GM12878 (cell line): ENCODE results near the gene PGAP6. TPM values are rescaled to one million over a fixed set of nuclear protein-coding genes. Genes with fewer than 3 reads are reported as not detected.

Experiments used
- ATAC-seq: fragments of 200-7000 bp; cut with Tn5 transposase; 3 replicates; pipeline ENCODE4 v1.9.1; 2020; ENCODE audit warnings: mild to moderate bottlenecking, moderate library complexity
- BruUV-seq: library from RNA; stranded (reverse); fragments of 400-500 nt; replicated peaks from 2 replicates; lab custom pipeline; 2021; lab: Mats Ljungman, UMichigan
- CTCF ChIA-PET: fragments of 300-600 bp; sonication (Branson Sonifier 250); formaldehyde crosslinking; extraction: SDS; loops from one replicate; lab custom pipeline; 2021; ENCODE audit warnings: inconsistent platforms; lab: Yijun Ruan, JAX
- POLR2A ChIA-PET: fragments of 350-600 bp; formaldehyde crosslinking; extraction: SDS; loops from one replicate; lab custom pipeline; 2021; ENCODE audit warnings: inconsistent platforms; lab: Charles Lee
- RAD21 ChIA-PET: fragments of 300-600 bp; sonication (Branson Sonifier 250); formaldehyde crosslinking; loops from one replicate; lab custom pipeline; 2023; ENCODE audit warnings: antibody characterized with exemption; ENCODE audit not compliant: unreplicated experiment; lab: Charles Lee
- SMC1A ChIA-PET: fragments of 300-600 bp; sonication (Branson Sonifier 250); formaldehyde crosslinking; loops from one replicate; lab custom pipeline; 2023; ENCODE audit not compliant: unreplicated experiment, uncharacterized antibody; lab: Charles Lee
- DNase-seq: peaks from one replicate; pipeline ENCODE4 v3.0.0-alpha.2; 2011; ENCODE audit warnings: low read depth, low spot score
- FAIRE-seq: peaks from 3 replicates; lab custom pipeline; 2011; peaks lifted over from hg19 to GRCh38; lab: Jason Lieb, UNC
- H2AFZ ChIP-seq: 2 replicates; pipeline ENCODE4 v1.6.0; 2011; ENCODE audit warnings: low read depth, low read length, control low read depth; ENCODE audit not compliant: control insufficient read depth
- H3K27ac ChIP-seq: 2 replicates; pipeline ENCODE4 v1.5.1; 2011; ENCODE audit warnings: control low read depth; ENCODE audit not compliant: control insufficient read depth, insufficient read depth
- H3K27me3 ChIP-seq, 2 experiments: replicated peaks in 1 of 2; 2 replicates each; pipeline versions ENCODE4 v1.6.0 to v1.6.1; 2011; ENCODE audit warnings: low read length in 1 of 2; ENCODE audit not compliant: control insufficient read depth in 2 of 2, insufficient read depth in 2 of 2
- H3K36me3 ChIP-seq, 2 experiments: 2 replicates each; pipeline ENCODE4 v1.5.1; 2011; ENCODE audit warnings: low read length in 1 of 2; ENCODE audit not compliant: control insufficient read depth in 2 of 2, insufficient read depth in 2 of 2
- H3K4me1 ChIP-seq: 2 replicates; pipeline ENCODE4 v1.6.1; 2011; ENCODE audit warnings: mild to moderate bottlenecking, low read length, moderate library complexity, mixed read lengths; ENCODE audit not compliant: control insufficient read depth, insufficient read depth
- H3K4me2 ChIP-seq: 2 replicates; pipeline ENCODE4 v1.6.0; 2011; ENCODE audit warnings: control low read depth; ENCODE audit not compliant: control insufficient read depth, insufficient read depth
- H3K4me3 ChIP-seq: fragments of 200-600 bp; sonication (generic); 2 replicates; pipeline ENCODE4 v1.5.1; 2016
- H3K79me2 ChIP-seq: 2 replicates; pipeline ENCODE4 v1.6.0; 2011; ENCODE audit warnings: low read length; ENCODE audit not compliant: control insufficient read depth, insufficient read depth
- H3K9ac ChIP-seq: 2 replicates; pipeline ENCODE4 v1.8.0; 2011; ENCODE audit warnings: low read length, control low read depth, mixed read lengths; ENCODE audit not compliant: control insufficient read depth, insufficient read depth
- H3K9me3 ChIP-seq: replicated peaks from 3 replicates; pipeline ENCODE4 v1.5.1; 2011; ENCODE audit warnings: mild to moderate bottlenecking, low read length; ENCODE audit not compliant: control insufficient read depth, insufficient read depth
- H4K20me1 ChIP-seq: 2 replicates; pipeline ENCODE4 v1.6.0; 2011; ENCODE audit not compliant: control insufficient read depth, insufficient read depth
- BHLHE40 ChIP-seq, 2 experiments: fragments of 450-650 bp in 1 of 2; IDR thresholded peaks; 2 replicates each; pipeline ENCODE4 v1.6.1; 2011 to 2017; ENCODE audit warnings: low read depth in 2 of 2, borderline replicate concordance in 1 of 2, improper control_type of control experiment in 1 of 2, low read length in 1 of 2, mild to moderate bottlenecking in 1 of 2
- CBX5 ChIP-seq: sonication (generic); IDR thresholded peaks from 2 replicates; pipeline ENCODE4 v1.6.1; 2016; ENCODE audit warnings: low read depth, moderate library complexity, mild to moderate bottlenecking, inconsistent platforms
- CREB1 ChIP-seq: IDR thresholded peaks from 2 replicates; pipeline ENCODE4 v1.6.1; 2012; ENCODE audit warnings: low read depth, mild to moderate bottlenecking, inconsistent platforms
- EGR1 ChIP-seq, 2 experiments: IDR thresholded peaks; 1 replicate in 1 of 2; 2 replicates in 1 of 2; pipeline ENCODE4 v1.6.1; 2011 to 2012; ENCODE audit warnings: low read depth in 2 of 2, low read length in 2 of 2, borderline replicate concordance in 1 of 2, mild to moderate bottlenecking in 1 of 2, moderate library complexity in 1 of 2
- JUND ChIP-seq: IDR thresholded peaks from 2 replicates; pipeline ENCODE4 v1.6.1; 2012; ENCODE audit warnings: low read depth, mild to moderate bottlenecking, low read length, improper control_type of control experiment, moderate library complexity
- PAX8 ChIP-seq: fragments of 450-650 bp; IDR thresholded peaks from 2 replicates; pipeline ENCODE4 v1.6.1; 2017; ENCODE audit warnings: mild to moderate bottlenecking, moderate library complexity
- SKIL ChIP-seq: fragments of 450-650 bp; IDR thresholded peaks from 2 replicates; pipeline ENCODE4 v1.6.1; 2017; ENCODE audit warnings: mild to moderate bottlenecking, low read depth, inconsistent platforms; ENCODE audit not compliant: poor library complexity, severe bottlenecking
- YY1 ChIP-seq: IDR thresholded peaks from 2 replicates; pipeline ENCODE4 v1.6.1; 2011; ENCODE audit warnings: low read depth, mild to moderate bottlenecking, low read length
- WGBS: methylation state at CpG from one replicate; pipeline ENCODE4 v1.1.6; 2016; ENCODE audit warnings: low lambda C conversion rate; ENCODE audit not compliant: insufficient replicate concordance, insufficient coverage; ENCODE audit errors: missing lambda C conversion rate; 5-methylcytosine and 5-hydroxymethylcytosine counted together
- in situ Hi-C: fragments of 300-500 bp; cut with MboI; formaldehyde crosslinking; loops from 9 replicates; pipeline ENCODE4 v1.14.3; 2018; ENCODE audit warnings: mixed read lengths
- intact Hi-C: fragments of 100-400 bp; cut with micrococcal nuclease; formaldehyde crosslinking; loops from one replicate; pipeline ENCODE4 v1.14.2; 2022; ENCODE audit not compliant: unreplicated experiment
- polyA plus RNA-seq, 11 experiments: library from polyadenylated mRNA; depleted of rRNA in 4 of 11; unstranded in 6 of 11; stranded (reverse) in 5 of 11; fragments of >200 nt; fragmentation: Nextera tagmentation in 4 of 11; fragmentation: Illumina TruSeq in 1 of 11; extraction: Ambion mirVana in 4 of 11; extraction: Trizol in 1 of 11; gene quantifications; 1 replicate in 1 of 11; 2 replicates in 10 of 11; pipeline versions ENCODE4 v1.2.1 to v1.2.3, GENCODE V29; 2011 to 2016; ENCODE audit warnings: inconsistent platforms in 2 of 11, missing spikeins in 2 of 11, low read depth in 1 of 11
- total RNA-seq, 4 experiments: library from RNA; depleted of rRNA in 3 of 4; stranded (reverse); fragments of >200 nt in 3 of 4; fragmentation: Illumina TruSeq in 1 of 4; extraction: Trizol in 1 of 4; gene quantifications; 2 replicates each; pipeline versions ENCODE4 v1.2.1 to v1.2.3, GENCODE V29; 2013 to 2021

PGAP6 gene
- total and polyA plus RNA-seq, 10 of the 15 experiments (the other 5 are each of a cell fraction or from before 2014, with no cell fraction given), result 0.76 to 48.8 (median 18.4) TPM

- TF ChIP-seq JUND (no peak), EGR1 (IDR thresholded peaks at IDR 0.05; ENCODE audit: borderline replicate concordance in 1 of 2, low read depth in 2 of 2, low read length in 2 of 2) (peak in 1 of 2 experiments; percentile 36; a peak in 1 of 3 replicates), YY1 (peak; percentile 51; the same call in 1 of the 2 replicates), CBX5 (no peak)
Observed at GRCh38 chr16:324451-325334, 57.1 kb downstream of the PGAP6 start (continued).

DNA sequence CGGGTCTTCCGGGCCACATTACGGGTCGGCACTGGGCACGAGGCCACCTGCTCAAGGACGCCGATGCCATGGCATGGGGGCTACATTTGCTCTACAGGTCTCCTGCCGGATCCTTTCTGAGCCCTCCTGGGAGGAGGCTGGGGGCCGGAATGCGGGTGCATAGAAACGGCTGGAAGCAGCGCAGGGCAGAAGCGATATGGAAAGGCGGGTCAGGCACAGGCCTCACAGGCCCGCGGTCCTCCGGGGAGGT, 57.7 kb downstream of the PGAP6 start:
- 96% methylated on average over 17 of the region's 17 CpGs for WGBS
- DNase-seq (no peak), FAIRE-seq (no peak), ATAC-seq (no peak)
- ChIA-PET CTCF (no interaction called here), RAD21 (no interaction called here), SMC1A (interaction anchor here (1.2 to 2.5 kb wide), 2 partner anchors 26 to 96 kb away, joined by 3 to 9 read pairs; no protein-coding TSS in a partner anchor), POLR2A (no interaction called here)
- H3K4me2 ChIP-seq, result no peak overlapping the region
- H3K79me2 ChIP-seq, result peaks cover 19% of the 10 kb centered on the region
- H4K20me1 ChIP-seq, result no peaks in the 10 kb centered on the region
- H2AFZ ChIP-seq, result no peak overlapping the region
- in situ Hi-C loops, result no loop called here
- intact Hi-C loops, result no loop called here
- H3K27ac ChIP-seq, result no peak overlapping the region
- H3K9ac ChIP-seq, result no peak overlapping the region
- no peaks in the 10 kb centered on the region for H3K9me3 ChIP-seq
- no TSS peak for BruUV-seq
- peaks cover 27% of the 10 kb centered on the region for H3K4me1 ChIP-seq
- no peaks in the 10 kb centered on the region for H3K27me3 ChIP-seq
- peaks cover 3 to 4% of the 10 kb centered on the region in 2 experiments; a peak in 2 of 4 replicates for H3K36me3 ChIP-seq
- no peak for TF ChIP-seq BHLHE40 (IDR thresholded peaks at IDR 0.05; ENCODE audit: borderline replicate concordance in 1 of 2, low read depth in 2 of 2, low read length in 1 of 2)
- TF ChIP-seq SKIL, result no peak
- no peak for TF ChIP-seq PAX8
- TF ChIP-seq CREB1, result no peak
- no peak overlapping the region for H3K4me3 ChIP-seq
